HepG2 (cell line): ENCODE data around the gene SIK2. TPM values are rescaled to one million over a fixed set of nuclear protein-coding genes. Genes with fewer than 3 reads are reported as not detected.
A peak's percentile ranks its signal among the peaks of the same experiment; 100 is the strongest.

ENCODE experiments used
- ARHGAP35 ChIP-seq: sonication (generic); formaldehyde crosslinking; IDR thresholded peaks from 2 replicates; pipeline ENCODE4 v1.9.0; 2022; ENCODE audit warnings: mild to moderate bottlenecking, inconsistent platforms, moderate library complexity, missing genetic modification reagents, borderline replicate concordance
- ARID3A ChIP-seq: IDR thresholded peaks from 2 replicates; pipeline ENCODE4 v1.6.1; 2012; ENCODE audit warnings: low read depth, low read length, improper control_type of control experiment
- ESRRA ChIP-seq: sonication (generic); formaldehyde crosslinking; IDR thresholded peaks from 2 replicates; pipeline ENCODE4 v1.5.1; 2020; ENCODE audit warnings: mild to moderate bottlenecking, low read depth, missing genetic modification reagents
- FOXC1 ChIP-seq: sonication (generic); formaldehyde crosslinking; IDR thresholded peaks from 2 replicates; pipeline ENCODE4 v1.8.0; 2022; ENCODE audit warnings: mild to moderate bottlenecking, missing genetic modification reagents, borderline replicate concordance
- GFI1 ChIP-seq: sonication (generic); formaldehyde crosslinking; IDR thresholded peaks from 2 replicates; pipeline ENCODE4 v1.5.0; 2020; ENCODE audit warnings: missing genetic modification reagents, mild to moderate bottlenecking, borderline replicate concordance
- GTF3A ChIP-seq: sonication (generic); formaldehyde crosslinking; conservative IDR thresholded peaks from 2 replicates; pipeline ENCODE4 v1.4.0; 2020; ENCODE audit warnings: mild to moderate bottlenecking, missing genetic modification reagents
- MBD4 ChIP-seq: IDR thresholded peaks from 2 replicates; pipeline ENCODE4 v1.6.1; 2012; ENCODE audit warnings: low read length, inconsistent platforms, borderline replicate concordance
- MEIS2 ChIP-seq: sonication (generic); formaldehyde crosslinking; IDR thresholded peaks from 2 replicates; pipeline ENCODE4 v1.9.0; 2021; ENCODE audit warnings: mild to moderate bottlenecking, missing genetic modification reagents
- NFE2L2 ChIP-seq: fragments of 150-350 bp; IDR thresholded peaks from 2 replicates; pipeline ENCODE4 v1.6.1; 2014; ENCODE audit warnings: low read length
- PLSCR1 ChIP-seq: sonication (generic); formaldehyde crosslinking; IDR thresholded peaks from 2 replicates; pipeline ENCODE4 v1.5.0; 2020; ENCODE audit warnings: missing genetic modification reagents, mild to moderate bottlenecking, borderline replicate concordance
- SOX5 ChIP-seq: IDR thresholded peaks from 2 replicates; pipeline ENCODE4 v1.6.1; 2016; ENCODE audit warnings: borderline replicate concordance
- SRSF1 ChIP-seq: fragments of 200-400 bp; formaldehyde crosslinking; optimal IDR thresholded peaks from 2 replicates; pipeline ENCODE3; 2017; ENCODE audit warnings: mild to moderate bottlenecking, low read depth, low read length, moderate library complexity
- SRY ChIP-seq: sonication (generic); formaldehyde crosslinking; IDR thresholded peaks from 2 replicates; pipeline ENCODE4 v1.8.0; 2022; ENCODE audit warnings: mild to moderate bottlenecking, missing genetic modification reagents
- TRAFD1 ChIP-seq: sonication (generic); formaldehyde crosslinking; IDR thresholded peaks from 2 replicates; pipeline ENCODE4 v1.5.1; 2020; ENCODE audit warnings: missing genetic modification reagents, mild to moderate bottlenecking, borderline replicate concordance
- ZBTB37 ChIP-seq: sonication (generic); formaldehyde crosslinking; IDR thresholded peaks from 2 replicates; pipeline ENCODE4 v1.4.0; 2020; ENCODE audit warnings: mild to moderate bottlenecking, missing genetic modification reagents
- ZNF235 ChIP-seq: sonication (generic); formaldehyde crosslinking; IDR thresholded peaks from 2 replicates; pipeline ENCODE4 v1.8.1; 2023; ENCODE audit warnings: mild to moderate bottlenecking, missing genetic modification reagents, borderline replicate concordance
- ZNF510 ChIP-seq: sonication (generic); formaldehyde crosslinking; IDR thresholded peaks from 2 replicates; pipeline ENCODE4 v1.4.0; 2020; ENCODE audit warnings: low read depth, mild to moderate bottlenecking, missing genetic modification reagents
- ZNF770 ChIP-seq: sonication (generic); formaldehyde crosslinking; IDR thresholded peaks from 2 replicates; pipeline ENCODE4 v1.5.0; 2020; ENCODE audit warnings: mild to moderate bottlenecking, missing genetic modification reagents
- polyA plus RNA-seq, 8 experiments: library from polyadenylated mRNA; depleted of rRNA in 3 of 8; stranded (reverse) in 7 of 8; unstranded in 1 of 8; fragments of >200 nt; fragmentation: Illumina TruSeq in 4 of 8; extraction: Trizol in 4 of 8; gene quantifications; 2 replicates each; pipeline versions ENCODE4 v1.2.1 to v1.2.3, GENCODE V29; 2011 to 2016; ENCODE audit warnings: low read depth in 4 of 8, missing spikeins in 1 of 8, mixed read lengths in 1 of 8; ENCODE audit not compliant: insufficient read depth in 1 of 8
- total RNA-seq, 5 experiments: library from RNA; depleted of rRNA; stranded (reverse); fragments of >200 nt; fragmentation: Illumina TruSeq; extraction: Trizol; gene quantifications; 2 replicates each; pipeline ENCODE4 v1.2.3, GENCODE V29; 2016; ENCODE audit warnings: low read depth in 1 of 5
- TF ChIP-seq, protein P1 (sequence below): IDR thresholded peaks from 2 replicates; pipeline ENCODE4 v1.6.1; 2016; ENCODE audit warnings: missing genetic modification reagents, missing compliant biosample characterization
- TF ChIP-seq, protein P2 (sequence below): sonication (generic); formaldehyde crosslinking; conservative IDR thresholded peaks from 2 replicates; pipeline ENCODE4 v1.4.0; 2020; ENCODE audit warnings: missing genetic modification reagents

SIK2 gene
- total and polyA plus RNA-seq, 2 of the 13 experiments (the other 11 are each of a cell fraction or from before 2014, with no cell fraction given), result 8.1 to 15.4 TPM

- TF ChIP-seq ZNF510 (CRISPR knock-in tag) (no peak), SRY (CRISPR knock-in tag) (no peak), MBD4 (no peak), FOXC1 (CRISPR knock-in tag) (no peak), NFE2L2 (no peak), PLSCR1 (CRISPR knock-in tag) (no peak), MEIS2 (no peak), ZNF235 (CRISPR knock-in tag) (no peak), ARHGAP35 (CRISPR knock-in tag) (no peak), GFI1 (CRISPR knock-in tag) (no peak), ESRRA (CRISPR knock-in tag) (no peak), SOX5 (CRISPR knock-in tag) (peak; percentile 91), ARID3A (no peak), ZBTB37 (CRISPR knock-in tag) (no peak), SRSF1 (no peak), ZNF770 (CRISPR knock-in tag) (no peak), TRAFD1 (CRISPR knock-in tag) (no peak), GTF3A (CRISPR knock-in tag) (no peak)
- TF ChIP-seq, protein P1, sequence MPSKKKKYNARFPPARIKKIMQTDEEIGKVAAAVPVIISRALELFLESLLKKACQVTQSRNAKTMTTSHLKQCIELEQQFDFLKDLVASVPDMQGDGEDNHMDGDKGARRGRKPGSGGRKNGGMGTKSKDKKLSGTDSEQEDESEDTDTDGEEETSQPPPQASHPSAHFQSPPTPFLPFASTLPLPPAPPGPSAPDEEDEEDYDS (CRISPR knock-in tag), result no peak
- TF ChIP-seq, protein P2, sequence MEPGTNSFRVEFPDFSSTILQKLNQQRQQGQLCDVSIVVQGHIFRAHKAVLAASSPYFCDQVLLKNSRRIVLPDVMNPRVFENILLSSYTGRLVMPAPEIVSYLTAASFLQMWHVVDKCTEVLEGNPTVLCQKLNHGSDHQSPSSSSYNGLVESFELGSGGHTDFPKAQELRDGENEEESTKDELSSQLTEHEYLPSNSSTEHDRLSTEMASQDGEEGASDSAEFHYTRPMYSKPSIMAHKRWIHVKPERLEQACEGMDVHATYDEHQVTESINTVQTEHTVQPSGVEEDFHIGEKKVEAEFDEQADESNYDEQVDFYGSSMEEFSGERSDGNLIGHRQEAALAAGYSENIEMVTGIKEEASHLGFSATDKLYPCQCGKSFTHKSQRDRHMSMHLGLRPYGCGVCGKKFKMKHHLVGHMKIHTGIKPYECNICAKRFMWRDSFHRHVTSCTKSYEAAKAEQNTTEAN, result no peak
Measured at GRCh38 chr11:111633248-111633647, 31.0 kb downstream of the SIK2 start (continued).
